Heart left ventricle (tissue), 13 donors: ENCODE data around the gene MAPK7.

ENCODE experiments used
- POLR2A ChIP-seq, 2 donors: fragments of 450-650 bp; IDR thresholded peaks; one replicate each; pipeline ENCODE4 v1.6.1; 2017; ENCODE audit warnings: antibody characterized with exemption in 2 of 2, mild to moderate bottlenecking in 2 of 2, moderate library complexity in 2 of 2
- TF ChIP-seq, protein P1 (sequence below), 12 donors: fragments of 200-600 bp; sonication (generic) in 4 of 12; IDR thresholded peaks; one replicate each; pipeline versions ENCODE4 v1.5.0 to v1.8.0; 2018 to 2022; ENCODE audit warnings: antibody characterized with exemption in 12 of 12, mild to moderate bottlenecking in 5 of 12
- donor health status: ischemic (EF 13 %, LVEDD 7.1; RV severe dilation, severe dysfunction).
- donor health status: DM: no; HTN: yes; CAD: no.
- donor health status: DM: no; HTN: no; CAD: no.
- donor health status: ischemic (EF 25% LVEDD 6.9; RV normal size, moderate dysfunction).
- donor health status: ischemic (EF 25% LVEDD 5.7; RV mildly dilated, moderate dysfunction).
- donor health status: ischemic (EF 35%, LVEDD 5.7; RV mildly dilated, moderate dysfunction).
- donor health status: nonischemic (EF 11% LVEDD 7.7; RV severe dilation, severe dysfunction).
- donor health status: DM: yes; HTN: yes; CAD: no.
- donor health status: PGD.
- donor health status: ischemic (EF 29% LVEDD 5.4; RV normal size, mild dysfunction).
- donor health status: nonischemic (EF 23%, LVEDD 6.1; RV moderate dilation, normal function).

GRCh38 chr17:19359151-19359550 is 19.1 kb upstream of the MAPK7 start:
- TF ChIP-seq, protein P1, sequence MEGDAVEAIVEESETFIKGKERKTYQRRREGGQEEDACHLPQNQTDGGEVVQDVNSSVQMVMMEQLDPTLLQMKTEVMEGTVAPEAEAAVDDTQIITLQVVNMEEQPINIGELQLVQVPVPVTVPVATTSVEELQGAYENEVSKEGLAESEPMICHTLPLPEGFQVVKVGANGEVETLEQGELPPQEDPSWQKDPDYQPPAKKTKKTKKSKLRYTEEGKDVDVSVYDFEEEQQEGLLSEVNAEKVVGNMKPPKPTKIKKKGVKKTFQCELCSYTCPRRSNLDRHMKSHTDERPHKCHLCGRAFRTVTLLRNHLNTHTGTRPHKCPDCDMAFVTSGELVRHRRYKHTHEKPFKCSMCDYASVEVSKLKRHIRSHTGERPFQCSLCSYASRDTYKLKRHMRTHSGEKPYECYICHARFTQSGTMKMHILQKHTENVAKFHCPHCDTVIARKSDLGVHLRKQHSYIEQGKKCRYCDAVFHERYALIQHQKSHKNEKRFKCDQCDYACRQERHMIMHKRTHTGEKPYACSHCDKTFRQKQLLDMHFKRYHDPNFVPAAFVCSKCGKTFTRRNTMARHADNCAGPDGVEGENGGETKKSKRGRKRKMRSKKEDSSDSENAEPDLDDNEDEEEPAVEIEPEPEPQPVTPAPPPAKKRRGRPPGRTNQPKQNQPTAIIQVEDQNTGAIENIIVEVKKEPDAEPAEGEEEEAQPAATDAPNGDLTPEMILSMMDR (IDR thresholded peaks at IDR 0.05) = no peak
- TF ChIP-seq POLR2A (IDR thresholded peaks at IDR 0.05) = no peak
